Measurements from ENCODE around the gene MARCHF3. TPM values are rescaled to one million over a fixed set of nuclear protein-coding genes. Genes with fewer than 3 reads are reported as not detected.

MARCHF3 gene
- total and polyA plus RNA-seq, 2 donors (not counting 3 experiments of a cell fraction or from before 2014, with no cell fraction given), result 31.9 to 35.0 TPM

GRCh38 chr5:126953640-126954039 is 76.7 kb downstream of the MARCHF3 start:
- Histone ChIP-seq H4K20me1 (replicated peaks; ENCODE audit: control insufficient read depth, extremely low read depth, insufficient read depth, low read length) (no peaks in the 10 kb centered on the region), H3K9me3 (replicated peaks; ENCODE audit: control insufficient read depth, insufficient read depth, low read length) (no peaks in the 10 kb centered on the region), H3K4me3 (replicated peaks in 1 of 3; ENCODE audit: insufficient read depth in 1 of 3, low read depth in 1 of 3, low read length in 3 of 3) (no peak overlapping the region), H3K4me2 (ENCODE audit: insufficient read depth, low read length) (no peak overlapping the region), H3K27ac (ENCODE audit: insufficient read depth, low read depth, low read length) (no peak overlapping the region), H3K27me3 (ENCODE audit: control insufficient read depth in 2 of 2, insufficient read depth in 2 of 2, low read length in 2 of 2) (no peaks in the 10 kb centered on the region), H3K9me1 (replicated peaks; ENCODE audit: control insufficient read depth, extremely low read depth, insufficient read depth, low read length) (peaks cover 2% of the 10 kb centered on the region), H2AFZ (ENCODE audit: low read depth, low read length) (no peak overlapping the region), H3K79me2 (ENCODE audit: control insufficient read depth, insufficient read depth, low read length) (peaks cover 39% of the 10 kb centered on the region), H3K4me1 (ENCODE audit: control insufficient read depth, extremely low read depth, insufficient read depth, low read length) (peaks cover 15% of the 10 kb centered on the region), H3K36me3 (ENCODE audit: control insufficient read depth in 2 of 2, extremely low read depth in 1 of 2, insufficient read depth in 2 of 2, low read length in 2 of 2) (no peaks in the 10 kb centered on the region), H3K9ac (replicated peaks; ENCODE audit: extremely low read depth, insufficient read depth, low read length) (no peak overlapping the region)
- intact Hi-C loops (cut with micrococcal nuclease) (no loop called here), dilution Hi-C loops (cut with MboI; ENCODE audit: extremely low pct_ligation_motif_present, low sequenced_read_pairs) (no loop called here)
- DNase-seq (ENCODE audit: low read depth, low spot score) (no peak), FAIRE-seq (no peak)
- ChIA-PET POLR2A (no interaction called here), CTCF (no interaction called here)
- TF ChIP-seq POLR2A (IDR thresholded peaks at IDR 0.05; ENCODE audit: low read depth, low read length) (no peak), EZH2 (IDR thresholded peaks at IDR 0.05; ENCODE audit: borderline replicate concordance, low read depth, low read length, severe bottlenecking) (no peak), MYC (IDR thresholded peaks at IDR 0.05; ENCODE audit: low read depth, low read length) (no peak), GATA2 (IDR thresholded peaks at IDR 0.05; ENCODE audit: insufficient read depth, insufficient read length, low read depth, low read length) (no peak), POLR2AphosphoS5 (IDR thresholded peaks at IDR 0.05; ENCODE audit: insufficient read depth, low read depth, low read length) (no peak), CTCF (IDR thresholded peaks at IDR 0.05; ENCODE audit: extremely low read depth in 1 of 2, insufficient read depth in 1 of 2, low read depth in 1 of 2, low read length in 2 of 2) (no peak), JUN (IDR thresholded peaks at IDR 0.05; ENCODE audit: borderline replicate concordance, insufficient read depth, insufficient read length, low read depth) (no peak), FOS (IDR thresholded peaks at IDR 0.05; ENCODE audit: borderline replicate concordance, insufficient read depth, low read length) (no peak)
- TF ChIP-seq, protein P1, sequence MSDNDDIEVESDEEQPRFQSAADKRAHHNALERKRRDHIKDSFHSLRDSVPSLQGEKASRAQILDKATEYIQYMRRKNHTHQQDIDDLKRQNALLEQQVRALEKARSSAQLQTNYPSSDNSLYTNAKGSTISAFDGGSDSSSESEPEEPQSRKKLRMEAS (IDR thresholded peaks at IDR 0.05; ENCODE audit: insufficient read depth, insufficient read length), result no peak
- no TSS peak for BruUV-seq (replicated peaks)

Measured in endothelial cell of umbilical vein (primary cell).